Measurements from ENCODE around the gene ZNF280A. TPM values are rescaled to one million over a fixed set of nuclear protein-coding genes. Genes with fewer than 3 reads are reported as not detected.

The ZNF280A gene
- total and polyA plus RNA-seq, 12 donors, result 0.06 to 5.5 (median 1.6) TPM

- Histone ChIP-seq H3K36me3 (replicated peaks in 1 of 2) (no peaks in the 10 kb centered on the region), H3K4me1 (replicated peaks in 1 of 2) (peaks cover 0 to 10% of the 10 kb centered on the region in 2 donors), H3K4me3 (no peak overlapping the region), H3K9me3 (replicated peaks in 1 of 3) (no peaks in the 10 kb centered on the region), H3K27me3 (no peaks in the 10 kb centered on the region), H3K27ac (no peak overlapping the region)
- intact Hi-C loops (cut with DNase I), result no loop called here
- TF ChIP-seq POLR2A (IDR thresholded peaks at IDR 0.05) (no peak), CTCF (IDR thresholded peaks at IDR 0.05) (no peak)
- DNase-seq, result no peak
- WGBS, 4 donors, result 87 to 91% (median 90%) methylated on average over 8 of the region's 8 CpGs
Measured at GRCh38 chr22:22550789-22551434, 30.8 kb upstream of the ZNF280A start.

- H3K27ac ChIP-seq, result no peak overlapping the region
- no peaks in the 10 kb centered on the region for H3K36me3 ChIP-seq (replicated peaks in 1 of 2)
- H3K4me1 ChIP-seq (replicated peaks in 1 of 2), result no peaks in the 10 kb centered on the region
- WGBS, 4 donors, result 84 to 91% (median 86%) methylated on average over 1 of the region's 1 CpG
- H3K4me3 ChIP-seq, result no peak overlapping the region
- no peaks in the 10 kb centered on the region for H3K9me3 ChIP-seq (replicated peaks in 1 of 3)
- intact Hi-C loops (cut with DNase I), result no loop called here
- no peak for DNase-seq
- TF ChIP-seq CTCF (IDR thresholded peaks at IDR 0.05) (no peak), POLR2A (IDR thresholded peaks at IDR 0.05) (no peak)
- H3K27me3 ChIP-seq, result no peaks in the 10 kb centered on the region
Measured at GRCh38 chr22:22548910-22549309, 28.8 kb upstream of the ZNF280A start.

DNA sequence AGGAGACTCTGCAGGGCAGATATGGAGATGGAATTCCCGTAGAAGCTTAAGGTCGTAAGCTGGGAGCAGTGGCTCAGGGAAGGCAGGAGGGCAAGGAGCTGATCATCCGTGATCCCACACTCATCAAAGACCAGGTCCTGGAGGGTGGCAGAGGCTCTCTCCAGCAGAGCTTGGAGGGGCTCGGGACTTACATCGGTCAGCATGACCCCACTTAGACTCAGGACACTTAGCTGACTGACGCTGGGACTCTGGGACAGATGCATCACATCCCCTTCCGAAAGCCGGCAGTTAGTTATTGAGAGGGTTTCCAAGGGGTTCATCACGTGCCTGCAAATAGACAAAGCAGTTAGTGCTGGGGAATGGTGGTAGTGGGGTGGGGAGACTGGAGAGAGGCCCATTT lies 28.2 kb upstream of the ZNF280A start:
- WGBS, 4 donors, result 71 to 87% (median 82%) methylated on average over 3 to 9 of the region's 9 CpGs
- intact Hi-C loops (cut with DNase I), result no loop called here
- H3K27ac ChIP-seq, result no peak overlapping the region
- H3K9me3 ChIP-seq (replicated peaks in 1 of 3), result no peaks in the 10 kb centered on the region
- no peak for DNase-seq
- H3K36me3 ChIP-seq (replicated peaks in 1 of 2), result no peaks in the 10 kb centered on the region
- H3K4me3 ChIP-seq, result no peak overlapping the region
- TF ChIP-seq POLR2A (IDR thresholded peaks at IDR 0.05) (no peak), CTCF (IDR thresholded peaks at IDR 0.05) (no peak)
- H3K4me1 ChIP-seq (replicated peaks in 1 of 2), result no peaks in the 10 kb centered on the region
- no peaks in the 10 kb centered on the region for H3K27me3 ChIP-seq

- Histone ChIP-seq H3K9me3 (replicated peaks in 1 of 3) (no peaks in the 10 kb centered on the region), H3K4me1 (replicated peaks in 1 of 2) (no peaks in the 10 kb centered on the region), H3K4me3 (no peak overlapping the region), H3K27me3 (no peaks in the 10 kb centered on the region), H3K27ac (no peak overlapping the region), H3K36me3 (replicated peaks in 1 of 2) (no peaks in the 10 kb centered on the region)
- TF ChIP-seq CTCF (IDR thresholded peaks at IDR 0.05) (no peak), POLR2A (IDR thresholded peaks at IDR 0.05) (no peak)
- 52 to 73% (median 66%) methylated on average over 2 to 3 of the region's 3 CpGs for WGBS, 4 donors
- no peak for DNase-seq
- intact Hi-C loops (cut with DNase I), result no loop called here
Measured at GRCh38 chr22:22547692-22548300, 27.7 kb upstream of the ZNF280A start.

Data from adrenal gland (tissue), 12 donors.